COR-L47 (cell line): ENCODE results near the gene ARHGAP12.

ENCODE experiments used
- DNase-seq: peaks from one replicate; lab custom pipeline; 2025; lab: John Stamatoyannopoulos, UW

The ARHGAP12 gene

GRCh38 chr10:31875608-31876007, 53.0 kb downstream of the ARHGAP12 start:
- no peak for DNase-seq

- no peak for DNase-seq
These were observed 54.9 kb downstream of the ARHGAP12 start for GRCh38 chr10:31873724-31874123.

DNA sequence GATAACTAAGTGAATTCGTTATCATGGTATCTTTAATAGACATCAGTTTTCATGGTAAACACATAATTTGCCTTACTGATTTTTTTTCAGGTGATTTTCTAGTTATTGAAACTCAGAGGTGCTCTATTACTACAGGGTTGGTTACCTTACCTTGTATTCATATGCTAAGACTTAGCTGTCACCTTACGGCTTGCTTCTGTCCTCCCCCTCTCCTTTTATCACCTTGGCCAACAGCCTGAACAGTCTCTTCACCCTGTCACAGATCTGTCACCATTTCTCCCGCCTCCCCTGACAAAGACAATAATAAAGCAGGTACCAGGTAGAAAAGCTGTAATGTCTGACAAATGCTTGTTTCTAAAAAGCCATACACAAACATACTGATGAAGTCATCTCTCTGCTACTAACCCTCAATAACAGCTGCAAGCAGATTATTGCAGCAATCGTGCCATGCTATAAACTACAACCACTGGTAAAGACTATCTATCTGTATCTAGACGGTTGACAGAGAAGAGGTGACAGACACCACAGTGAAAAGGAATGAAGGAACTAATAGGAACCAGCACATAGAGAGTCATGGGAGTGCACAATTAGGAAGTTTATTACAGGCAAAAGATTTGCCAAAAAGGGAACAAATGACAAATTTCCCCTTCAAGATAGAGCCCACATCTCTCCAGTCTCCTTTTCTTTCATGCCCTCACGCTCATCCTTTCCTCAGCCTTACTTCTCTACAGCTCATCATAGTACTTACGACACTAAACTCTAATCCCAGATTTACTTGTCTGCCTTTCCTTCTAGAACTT, 57.2 kb downstream of the ARHGAP12 start:
- DNase-seq: no peak

- DNase-seq: no peak
These were observed 61.0 kb downstream of the ARHGAP12 start for GRCh38 chr10:31867646-31868045.

GRCh38 chr10:31866118-31866670, 62.4 kb downstream of the ARHGAP12 start:
- no peak for DNase-seq

DNA sequence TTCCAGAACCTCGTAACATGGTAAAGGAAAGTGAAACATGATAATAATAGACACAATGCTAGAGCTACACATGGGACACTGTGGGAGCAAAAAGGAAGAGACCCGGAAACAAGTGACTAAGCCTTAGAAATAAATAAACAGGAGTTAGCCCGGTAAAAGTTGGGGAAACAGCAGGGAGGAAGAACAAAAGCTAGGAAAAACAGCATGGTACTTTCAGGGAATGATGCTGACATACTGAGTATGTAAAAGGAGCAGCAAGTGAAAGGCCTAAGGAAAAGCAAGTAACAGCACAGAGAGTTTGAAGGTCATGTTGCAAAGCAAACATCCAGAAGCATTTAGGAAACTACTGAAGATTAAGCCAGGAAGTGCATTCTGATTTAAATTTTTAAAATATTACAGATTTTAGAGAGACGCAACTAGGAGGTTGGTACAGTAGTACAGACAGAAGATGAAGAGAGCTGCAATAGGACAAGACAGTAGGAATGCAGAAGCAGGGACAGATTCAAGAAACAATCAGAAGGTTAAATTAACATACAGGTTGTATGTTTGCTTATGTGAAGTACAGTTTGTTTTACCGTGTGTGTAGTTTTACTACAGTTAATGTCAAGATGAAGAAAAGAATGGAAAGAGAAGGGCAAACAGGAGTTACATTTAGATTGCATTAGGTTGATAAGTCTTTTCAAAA, 63.7 kb downstream of the ARHGAP12 start:
- no peak for DNase-seq

DNA sequence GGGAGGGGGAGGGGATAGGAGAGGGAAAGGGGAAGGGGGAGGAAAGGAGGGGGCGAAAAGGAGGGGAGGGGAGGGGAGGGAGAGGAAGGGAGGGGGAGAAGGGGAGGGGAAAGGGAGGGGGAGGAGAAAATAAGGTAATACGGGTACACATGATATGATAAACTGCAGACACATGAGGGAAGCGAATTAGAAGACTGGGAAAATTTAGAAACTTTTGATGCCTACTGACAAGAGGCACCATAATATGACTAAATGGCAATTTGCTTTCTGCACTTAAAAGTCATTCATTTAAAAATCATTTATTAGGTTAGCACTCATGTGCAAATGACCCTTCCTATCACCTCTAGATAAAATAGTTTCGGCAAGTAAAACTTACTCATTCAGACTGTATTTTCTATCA, 73.6 kb downstream of the ARHGAP12 start:
- DNase-seq: no peak

- no peak for DNase-seq
These were observed 75.0 kb downstream of the ARHGAP12 start for GRCh38 chr10:31853629-31854028.

GRCh38 chr10:31851216-31851615, 77.4 kb downstream of the ARHGAP12 start:
- no peak for DNase-seq

GRCh38 chr10:31847515-31847914, 81.1 kb downstream of the ARHGAP12 start:
- DNase-seq: no peak

DNA sequence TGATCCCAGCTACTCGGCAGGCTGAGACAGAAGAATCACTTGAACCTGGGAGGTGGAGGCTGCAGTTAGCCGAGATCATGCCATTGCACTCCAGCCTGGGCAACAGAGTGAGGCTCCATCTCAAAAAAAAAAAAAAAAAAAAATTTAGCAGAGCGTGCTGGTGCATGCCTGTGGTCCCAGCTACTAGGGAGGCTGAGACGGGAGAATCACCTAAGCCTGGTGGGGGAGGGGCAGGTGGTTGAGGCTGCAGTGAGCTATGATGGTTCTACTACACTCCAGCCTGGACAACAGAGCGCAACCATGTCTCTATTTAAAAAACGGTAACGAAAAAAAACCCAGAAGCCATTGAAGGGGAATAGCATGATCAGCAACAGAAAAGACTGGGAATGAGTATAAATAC, 89.9 kb downstream of the ARHGAP12 start:
- no peak for DNase-seq

DNA sequence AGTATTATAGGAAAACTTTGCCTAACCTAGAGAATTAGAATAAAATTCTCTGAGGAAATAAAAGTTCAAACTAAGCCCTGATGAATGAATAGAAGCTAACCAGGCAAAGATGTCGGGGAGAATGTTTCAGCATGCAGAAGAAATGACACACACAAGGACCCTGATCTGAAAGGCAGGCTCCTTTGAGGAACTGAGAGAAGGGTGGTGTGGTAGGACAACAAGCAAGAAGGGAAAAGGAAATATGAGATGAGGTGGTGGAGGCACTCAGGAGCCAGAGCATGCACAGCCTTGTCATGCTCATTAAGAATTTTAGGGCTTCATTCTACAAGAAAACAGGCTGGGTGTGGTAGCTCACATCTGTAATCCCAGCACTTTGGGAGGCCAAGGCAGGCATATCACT, 90.6 kb downstream of the ARHGAP12 start:
- no peak for DNase-seq

GRCh38 chr10:31836569-31837406, 91.8 kb downstream of the ARHGAP12 start:
- DNase-seq: no peak

DNA sequence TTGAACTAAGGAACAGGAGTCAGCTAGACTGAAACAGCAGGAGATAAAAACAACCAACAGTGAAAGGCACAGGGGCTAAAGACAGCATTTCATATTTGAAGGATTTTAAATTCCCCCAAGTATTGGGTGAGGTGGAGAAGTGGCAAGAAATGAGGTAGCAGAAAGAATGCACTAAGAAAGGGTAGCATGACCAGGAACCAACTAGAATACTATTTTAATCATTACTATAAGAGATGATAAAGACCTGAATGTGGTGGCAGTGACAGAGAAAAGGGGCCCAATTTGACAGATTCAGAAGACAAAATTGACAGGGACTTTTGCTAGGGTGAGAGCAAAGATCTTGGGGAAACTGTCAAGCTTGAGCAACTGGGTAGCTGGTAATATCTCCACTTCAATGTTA, 94.9 kb downstream of the ARHGAP12 start:
- no peak for DNase-seq

GRCh38 chr10:31832261-31832660, 96.4 kb downstream of the ARHGAP12 start:
- no peak for DNase-seq

DNA sequence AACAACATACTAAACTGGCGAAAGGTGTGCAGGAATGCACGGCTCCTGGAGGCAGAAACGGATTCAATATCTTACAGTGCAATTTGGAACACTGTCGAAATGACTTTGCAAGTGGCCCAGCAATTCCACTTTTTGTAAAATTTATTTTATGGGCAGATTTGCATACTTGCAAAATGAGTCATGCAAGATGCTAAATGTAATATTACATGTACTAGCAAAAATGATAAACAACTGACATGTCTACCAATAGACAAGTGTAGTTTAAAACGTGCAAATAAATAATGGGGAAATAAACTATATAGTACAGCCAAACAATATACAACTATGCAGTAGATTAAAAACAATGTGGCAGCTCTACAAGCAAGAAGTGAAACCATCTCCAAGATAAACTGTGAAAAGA, 97.7 kb downstream of the ARHGAP12 start:
- no peak for DNase-seq

GRCh38 chr10:31829776-31830175, 98.9 kb downstream of the ARHGAP12 start:
- DNase-seq: no peak

GRCh38 chr10:31823358-31823757, 105.3 kb downstream of the ARHGAP12 start:
- no peak for DNase-seq

GRCh38 chr10:31822616-31823318, 105.9 kb downstream of the ARHGAP12 start:
- no peak for DNase-seq

- no peak for DNase-seq
These were observed 106.5 kb downstream of the ARHGAP12 start for GRCh38 chr10:31822150-31822549.

GRCh38 chr10:31820778-31821369, 107.8 kb downstream of the ARHGAP12 start:
- no peak for DNase-seq
